GM18505 (cell line): ENCODE measurements around the gene TRIM9.

ENCODE experiments used
- ATAC-seq: cut with Tn5 transposase; IDR thresholded peaks from one replicate; pipeline ENCODE4 v1.9.1; 2021; ENCODE audit not compliant: unreplicated experiment
- POLR2A ChIP-seq: IDR thresholded peaks from 4 replicates; pipeline ENCODE4 v1.6.1; 2011; ENCODE audit warnings: borderline replicate concordance; ENCODE audit not compliant: insufficient read depth, insufficient read length; ENCODE audit errors: extremely low read depth

The TRIM9 gene

GRCh38 chr14:51066576-51066975 lies 28.3 kb downstream of the TRIM9 start:
- TF ChIP-seq POLR2A = no peak
- ATAC-seq = no peak

GRCh38 chr14:51059032-51059431 lies 35.9 kb downstream of the TRIM9 start:
- no peak for ATAC-seq
- TF ChIP-seq POLR2A = no peak

- TF ChIP-seq POLR2A = no peak
- no peak for ATAC-seq
Observed at GRCh38 chr14:51058382-51058781, 36.5 kb downstream of the TRIM9 start.

GRCh38 chr14:51056421-51056820 lies 38.5 kb downstream of the TRIM9 start:
- TF ChIP-seq POLR2A = no peak
- ATAC-seq = no peak

- no peak for ATAC-seq
Observed at GRCh38 chr14:51053157-51053556, 41.7 kb downstream of the TRIM9 start.

GRCh38 chr14:51044961-51045360 lies 49.9 kb downstream of the TRIM9 start:
- TF ChIP-seq POLR2A = no peak
- no peak for ATAC-seq

More at GRCh38 chr14:51053157-51053556, 41.7 kb downstream of the TRIM9 start:
- no peak for TF ChIP-seq POLR2A

GRCh38 chr14:51041883-51042282 lies 53.0 kb downstream of the TRIM9 start:
- ATAC-seq = no peak
- no peak for TF ChIP-seq POLR2A

GRCh38 chr14:51041108-51041531 lies 53.8 kb downstream of the TRIM9 start:
- TF ChIP-seq POLR2A = no peak
- ATAC-seq = no peak

GRCh38 chr14:51039252-51039651 lies 55.7 kb downstream of the TRIM9 start:
- TF ChIP-seq POLR2A = no peak

GRCh38 chr14:51035611-51036192 lies 59.2 kb downstream of the TRIM9 start:
- no peak for ATAC-seq
- TF ChIP-seq POLR2A = no peak

More at GRCh38 chr14:51039252-51039651, 55.7 kb downstream of the TRIM9 start:
- no peak for ATAC-seq

- no peak for TF ChIP-seq POLR2A
- ATAC-seq = no peak
Observed at GRCh38 chr14:51028851-51029754, 65.8 kb downstream of the TRIM9 start.

GRCh38 chr14:51028361-51028760 lies 66.5 kb downstream of the TRIM9 start:
- ATAC-seq = no peak
- TF ChIP-seq POLR2A = no peak

- ATAC-seq = no peak
- TF ChIP-seq POLR2A = no peak
Observed at GRCh38 chr14:51024377-51024776, 70.5 kb downstream of the TRIM9 start.

GRCh38 chr14:51023964-51024363 lies 70.9 kb downstream of the TRIM9 start:
- ATAC-seq = no peak

More at GRCh38 chr14:51023964-51024363, 70.9 kb downstream of the TRIM9 start:
- TF ChIP-seq POLR2A = no peak
